HG03196 (cell line): ENCODE data around the gene GRK4.

Source experiments
- ATAC-seq: cut with Tn5 transposase; IDR thresholded peaks from one replicate; pipeline ENCODE4 v1.9.1; 2021; ENCODE audit not compliant: unreplicated experiment

Gene GRK4

GRCh38 chr4:3010998-3011397 is 47.6 kb downstream of the GRK4 start:
- ATAC-seq: no peak

GRCh38 chr4:3011456-3012220 is 48.3 kb downstream of the GRK4 start:
- ATAC-seq: no peak

GRCh38 chr4:3013323-3013722 is 50.0 kb downstream of the GRK4 start:
- ATAC-seq: no peak

GRCh38 chr4:3013839-3014350 is 50.5 kb downstream of the GRK4 start:
- ATAC-seq: no peak

DNA sequence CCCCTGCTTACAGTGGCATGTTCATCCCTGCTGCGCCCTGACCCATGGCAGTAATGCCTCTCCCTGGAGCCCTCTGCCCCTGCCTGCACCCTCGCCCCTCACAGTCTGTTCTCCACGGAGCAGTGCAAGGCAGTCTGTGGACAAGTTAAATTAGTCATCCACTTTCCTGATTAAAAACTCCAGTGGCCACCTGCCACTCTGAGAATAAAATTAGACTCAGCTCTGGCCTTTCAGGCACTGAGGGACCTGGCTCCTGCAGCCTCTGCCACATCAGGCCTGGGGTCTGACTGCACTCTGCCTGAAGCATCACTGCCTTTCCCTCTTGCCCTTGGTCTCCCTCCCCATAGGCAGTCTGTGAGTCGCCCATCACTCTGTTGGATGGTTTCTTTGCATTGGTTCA is 53.6 kb downstream of the GRK4 start:
- no peak for ATAC-seq

- ATAC-seq: no peak
Measured at GRCh38 chr4:3017504-3017903, 54.1 kb downstream of the GRK4 start.

DNA sequence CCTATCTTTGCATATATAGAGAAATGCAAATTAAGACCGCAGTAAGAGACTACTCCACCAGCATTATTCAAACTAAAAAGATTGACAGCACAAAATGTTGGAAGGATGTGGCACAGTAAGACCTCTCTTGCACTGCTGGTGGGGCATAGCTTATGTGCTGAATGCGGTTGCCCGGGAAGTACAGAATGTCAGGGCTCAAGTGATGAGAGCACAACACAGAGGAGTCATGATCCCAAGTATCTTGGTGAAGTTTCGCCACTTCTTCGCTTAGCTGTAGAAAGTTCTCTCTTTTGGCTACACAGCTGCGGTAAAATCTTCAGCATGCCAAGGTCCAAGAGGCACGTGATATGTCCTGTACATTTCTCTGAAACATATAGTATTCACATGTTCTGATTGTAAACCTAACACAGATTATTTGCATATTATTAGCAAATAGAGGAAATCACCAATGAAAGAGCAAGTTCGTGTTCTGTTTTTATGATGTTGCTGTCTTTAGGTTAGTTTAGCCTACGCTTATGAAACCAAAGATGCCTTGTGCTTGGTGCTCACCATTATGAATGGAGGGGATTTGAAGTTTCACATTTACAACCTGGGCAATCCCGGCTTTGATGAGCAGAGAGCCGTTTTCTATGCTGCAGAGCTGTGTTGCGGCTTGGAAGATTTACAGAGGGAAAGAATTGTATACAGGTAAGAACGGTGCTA is 55.9 kb downstream of the GRK4 start:
- ATAC-seq: no peak

DNA sequence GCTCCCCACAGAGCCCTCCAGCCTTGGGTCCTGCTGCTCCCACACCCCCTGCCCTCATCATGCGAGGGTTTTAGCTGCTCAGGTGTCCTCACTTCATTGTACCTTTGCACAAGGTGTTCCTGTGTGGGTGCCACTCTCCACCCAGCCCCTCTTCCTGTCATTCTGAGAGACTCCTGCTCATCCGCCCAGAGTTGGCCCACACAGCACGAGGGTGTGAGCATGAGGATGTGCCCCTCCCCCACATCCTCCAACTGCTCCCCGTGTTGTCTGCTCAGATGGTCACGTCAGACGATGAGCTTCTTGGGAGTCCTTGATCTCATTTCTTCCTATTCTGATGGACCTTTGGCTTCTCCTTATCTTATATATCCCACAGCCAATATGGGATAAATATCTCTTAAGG is 57.8 kb downstream of the GRK4 start:
- no peak for ATAC-seq

DNA sequence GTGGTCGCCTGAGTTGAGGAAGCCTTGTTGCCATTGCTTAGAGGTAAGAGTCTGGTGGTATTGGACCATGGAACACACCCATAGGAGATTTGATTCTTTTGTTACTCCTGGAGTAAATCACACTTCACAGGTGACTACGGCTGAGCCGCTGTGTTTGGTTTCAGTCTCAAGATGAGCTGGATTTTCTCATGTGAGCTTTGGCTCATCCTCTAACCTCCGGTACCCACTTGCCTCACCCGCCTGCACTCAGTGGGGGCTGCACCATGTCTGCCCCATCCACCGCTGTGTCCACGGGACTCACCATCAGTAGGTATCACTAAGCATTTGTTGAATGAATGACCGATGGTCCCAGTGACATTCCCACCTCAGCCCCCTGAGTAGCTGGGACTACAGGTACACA is 58.3 kb downstream of the GRK4 start:
- ATAC-seq: no peak

GRCh38 chr4:3022112-3022511 is 58.7 kb downstream of the GRK4 start:
- no peak for ATAC-seq

GRCh38 chr4:3022651-3023050 is 59.3 kb downstream of the GRK4 start:
- ATAC-seq: no peak

GRCh38 chr4:3025881-3026280 is 62.5 kb downstream of the GRK4 start:
- no peak for ATAC-seq

GRCh38 chr4:3026540-3026939 is 63.2 kb downstream of the GRK4 start:
- ATAC-seq: no peak

GRCh38 chr4:3029464-3029863 is 66.1 kb downstream of the GRK4 start:
- no peak for ATAC-seq

DNA sequence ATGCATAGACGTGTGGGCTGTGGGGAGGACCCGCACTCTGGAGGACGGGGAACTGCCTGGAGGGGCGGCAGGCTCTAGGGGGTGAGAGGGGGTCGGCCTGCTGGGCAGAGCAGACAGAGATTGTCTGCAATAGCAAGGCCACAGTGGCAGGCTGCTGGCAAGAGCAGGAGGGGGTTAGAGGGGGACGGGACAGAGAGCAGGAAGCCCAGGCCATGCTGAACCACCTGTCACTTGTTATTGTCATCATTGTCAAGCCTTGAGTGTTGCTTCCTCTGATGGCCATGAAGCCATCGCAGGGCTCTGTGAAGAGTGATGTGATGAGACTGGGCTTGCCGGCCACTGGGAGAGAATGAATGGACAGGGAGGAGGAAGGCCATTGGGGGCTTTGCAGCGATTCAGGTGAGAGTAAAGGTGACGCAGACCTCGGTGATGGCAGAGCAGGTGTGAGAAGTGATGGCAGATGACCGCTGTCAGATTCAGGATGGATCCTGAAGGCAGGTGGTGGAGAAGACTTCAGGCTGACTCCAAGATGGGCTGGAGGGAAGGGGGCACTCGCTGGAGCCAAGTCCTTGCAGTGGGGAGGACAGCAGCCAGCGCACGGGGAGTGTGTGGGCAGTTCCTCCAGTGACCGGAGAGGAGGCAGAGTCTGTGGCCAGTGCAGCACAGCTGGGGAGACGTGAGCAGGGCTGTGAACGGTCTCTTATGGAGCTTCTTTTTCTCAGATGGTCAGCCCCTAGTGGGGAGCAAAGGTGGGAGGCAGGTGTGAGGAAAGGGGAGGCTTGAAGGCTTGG is 67.4 kb downstream of the GRK4 start:
- no peak for ATAC-seq

DNA sequence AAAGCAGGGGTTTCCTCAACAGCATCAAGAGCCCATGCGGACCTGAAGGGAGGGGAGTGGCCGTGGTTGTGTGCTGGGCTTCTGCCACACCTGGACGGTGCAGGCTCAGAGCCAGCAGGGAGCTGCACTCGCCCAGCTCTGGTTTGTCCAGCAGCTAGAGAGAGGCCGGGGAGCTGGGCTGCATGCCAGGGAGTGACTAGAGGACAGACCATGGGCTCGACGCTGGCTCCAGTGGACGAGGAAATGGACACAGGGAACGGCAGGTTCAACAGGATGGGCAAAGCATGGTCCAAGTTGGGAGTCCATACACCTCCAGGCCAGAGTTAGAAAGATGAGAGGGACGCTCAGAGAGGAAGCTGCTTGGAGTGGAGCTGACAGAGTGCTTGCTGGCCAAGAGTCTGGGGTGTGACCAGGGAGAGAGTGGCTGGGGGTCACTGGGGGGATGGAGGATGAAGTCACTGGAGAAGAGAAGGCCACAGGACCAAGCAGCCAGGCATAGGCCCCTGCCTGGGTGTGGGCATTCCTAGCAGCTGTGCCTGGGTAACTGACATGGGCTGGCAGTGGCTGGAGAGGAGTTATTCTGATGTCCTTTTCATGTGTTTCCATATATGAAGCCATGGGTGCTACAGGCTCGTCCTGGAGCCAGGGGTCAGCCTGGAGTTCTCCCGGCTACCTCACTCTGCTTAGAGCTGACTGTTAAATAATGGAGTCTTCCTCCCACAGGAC is 68.1 kb downstream of the GRK4 start:
- ATAC-seq: no peak

DNA sequence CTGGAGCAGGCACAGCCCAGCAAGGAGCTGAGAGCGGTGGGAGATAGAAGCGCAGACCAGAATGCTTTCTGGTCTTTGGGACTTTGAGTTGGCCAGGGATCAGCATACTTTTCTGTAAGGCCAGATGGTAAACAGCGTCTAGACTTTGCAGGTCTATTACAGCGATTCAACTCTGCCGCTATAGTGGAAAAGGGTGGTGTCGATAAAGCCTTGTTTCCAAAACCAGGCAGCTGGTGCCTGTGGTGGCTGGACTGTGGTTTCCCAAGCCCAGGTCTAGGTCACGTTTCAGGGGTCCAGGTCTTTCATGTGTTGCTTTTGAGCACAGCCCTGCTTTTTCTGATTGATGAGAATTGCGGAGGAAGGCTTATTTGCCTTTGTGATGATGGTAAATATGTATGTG is 70.9 kb downstream of the GRK4 start:
- ATAC-seq: no peak

- ATAC-seq: no peak
Measured at GRCh38 chr4:3035249-3035648, 71.9 kb downstream of the GRK4 start.

DNA sequence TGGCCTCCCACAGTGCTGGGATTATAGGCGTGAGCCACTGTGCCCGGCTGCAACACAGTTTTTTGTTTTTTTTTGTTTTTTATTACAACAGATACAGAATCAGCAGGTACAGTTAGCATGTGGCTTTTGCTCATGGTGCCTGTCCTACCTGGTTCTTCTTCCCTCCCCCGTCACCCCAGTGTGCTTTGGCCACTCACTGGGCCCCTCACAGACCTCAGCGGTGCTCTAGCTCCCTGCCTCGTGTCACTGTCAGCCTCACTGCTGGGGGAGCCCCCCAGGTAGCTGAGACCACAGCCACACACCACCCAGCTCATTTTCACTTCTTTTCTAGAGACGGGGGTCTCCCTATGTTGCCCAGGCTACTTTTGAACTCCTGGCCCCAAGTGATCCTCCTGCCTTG is 72.3 kb downstream of the GRK4 start:
- no peak for ATAC-seq

- no peak for ATAC-seq
Measured at GRCh38 chr4:3036131-3036952, 73.0 kb downstream of the GRK4 start.
